ENCODE data around the gene SEMA4C. TPM values are rescaled to one million over a fixed set of nuclear protein-coding genes. Genes with fewer than 3 reads are reported as not detected.

Gene SEMA4C
- polyA plus RNA-seq, 1 donor (not counting 4 experiments of a cell fraction or from before 2014, with no cell fraction given), result 7.5 TPM

DNA sequence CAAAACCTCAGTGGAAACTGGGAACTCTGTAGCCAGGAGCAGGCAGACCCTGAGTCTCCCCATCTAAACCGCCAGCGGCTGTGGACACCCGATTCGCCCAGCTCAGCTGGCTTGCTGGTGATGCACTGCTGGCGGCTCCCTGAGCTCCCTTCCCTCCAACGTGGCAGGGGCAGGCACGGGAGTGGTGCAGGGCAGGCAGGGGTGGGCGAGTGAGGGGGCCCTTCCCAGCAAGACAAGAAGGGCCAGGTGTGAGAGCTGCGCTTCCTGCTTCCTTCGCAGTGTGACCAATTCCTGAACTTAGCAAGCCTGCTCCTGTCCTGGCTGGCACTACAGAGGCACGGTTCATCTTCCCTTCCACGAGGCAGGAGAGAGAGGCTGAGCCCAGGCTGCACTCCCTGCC is 12.3 kb upstream of the SEMA4C start:
- no peak overlapping the region for H3K27ac ChIP-seq (ENCODE audit: control insufficient read depth, insufficient read depth, low read length)
- DNase-seq (ENCODE audit: low read depth, low spot score) (no peak), FAIRE-seq (peak; percentile 97)
- no peaks in the 10 kb centered on the region for H3K79me2 ChIP-seq (ENCODE audit: control insufficient read depth, insufficient read depth, low read length)
- H3K27me3 ChIP-seq (ENCODE audit: control insufficient read depth, extremely low read depth, insufficient read depth, low read length), result peaks cover 3% of the 10 kb centered on the region
- H4K20me1 ChIP-seq (ENCODE audit: control insufficient read depth, extremely low read depth, insufficient read depth, low read length), result no peaks in the 10 kb centered on the region
- H3K36me3 ChIP-seq (ENCODE audit: control insufficient read depth in 2 of 2, extremely low read depth in 1 of 2, insufficient read depth in 2 of 2, low read length in 2 of 2), result no peaks in the 10 kb centered on the region
- peak overlapping the region in 1 of 3 experiments; percentile 46 for H3K4me3 ChIP-seq (ENCODE audit: control insufficient read depth in 2 of 3, extremely low read depth in 1 of 3, insufficient read depth in 2 of 3, low read depth in 1 of 3, low read length in 3 of 3)
- TF ChIP-seq, protein P1, sequence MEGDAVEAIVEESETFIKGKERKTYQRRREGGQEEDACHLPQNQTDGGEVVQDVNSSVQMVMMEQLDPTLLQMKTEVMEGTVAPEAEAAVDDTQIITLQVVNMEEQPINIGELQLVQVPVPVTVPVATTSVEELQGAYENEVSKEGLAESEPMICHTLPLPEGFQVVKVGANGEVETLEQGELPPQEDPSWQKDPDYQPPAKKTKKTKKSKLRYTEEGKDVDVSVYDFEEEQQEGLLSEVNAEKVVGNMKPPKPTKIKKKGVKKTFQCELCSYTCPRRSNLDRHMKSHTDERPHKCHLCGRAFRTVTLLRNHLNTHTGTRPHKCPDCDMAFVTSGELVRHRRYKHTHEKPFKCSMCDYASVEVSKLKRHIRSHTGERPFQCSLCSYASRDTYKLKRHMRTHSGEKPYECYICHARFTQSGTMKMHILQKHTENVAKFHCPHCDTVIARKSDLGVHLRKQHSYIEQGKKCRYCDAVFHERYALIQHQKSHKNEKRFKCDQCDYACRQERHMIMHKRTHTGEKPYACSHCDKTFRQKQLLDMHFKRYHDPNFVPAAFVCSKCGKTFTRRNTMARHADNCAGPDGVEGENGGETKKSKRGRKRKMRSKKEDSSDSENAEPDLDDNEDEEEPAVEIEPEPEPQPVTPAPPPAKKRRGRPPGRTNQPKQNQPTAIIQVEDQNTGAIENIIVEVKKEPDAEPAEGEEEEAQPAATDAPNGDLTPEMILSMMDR (optimal IDR thresholded peaks at IDR 0.05 in 1 of 3, IDR thresholded peaks at IDR 0.05 in 1 of 3, conservative IDR thresholded peaks at IDR 0.05 in 1 of 3; ENCODE audit: extremely low read depth in 1 of 3, insufficient read depth in 2 of 3, low read length in 3 of 3), result no peak
- TF ChIP-seq EZH2 (IDR thresholded peaks at IDR 0.05; ENCODE audit: low read length), result no peak
- peaks cover 44% of the 10 kb centered on the region for H3K4me1 ChIP-seq (ENCODE audit: control insufficient read depth, extremely low read depth, insufficient read depth, low read length)
- H3K9ac ChIP-seq (ENCODE audit: control insufficient read depth, extremely low read depth, insufficient read depth, low read length), result peak overlapping the region; percentile 30
- dilution Hi-C loops (cut with MboI; ENCODE audit: extremely low pct_ligation_motif_present, low sequenced_read_pairs), result no loop called here
- H3K4me2 ChIP-seq (ENCODE audit: control insufficient read depth, extremely low read depth, insufficient read depth, low read depth, low read length), result peak overlapping the region; percentile 46
- peak overlapping the region; percentile 87 for H2AFZ ChIP-seq (ENCODE audit: control insufficient read depth, low read length)
- H3K9me1 ChIP-seq (ENCODE audit: control insufficient read depth, extremely low read depth, insufficient read depth, low read length), result no peaks in the 10 kb centered on the region
- H3K9me3 ChIP-seq (ENCODE audit: control insufficient read depth, low read depth, low read length), result no peaks in the 10 kb centered on the region

DNA sequence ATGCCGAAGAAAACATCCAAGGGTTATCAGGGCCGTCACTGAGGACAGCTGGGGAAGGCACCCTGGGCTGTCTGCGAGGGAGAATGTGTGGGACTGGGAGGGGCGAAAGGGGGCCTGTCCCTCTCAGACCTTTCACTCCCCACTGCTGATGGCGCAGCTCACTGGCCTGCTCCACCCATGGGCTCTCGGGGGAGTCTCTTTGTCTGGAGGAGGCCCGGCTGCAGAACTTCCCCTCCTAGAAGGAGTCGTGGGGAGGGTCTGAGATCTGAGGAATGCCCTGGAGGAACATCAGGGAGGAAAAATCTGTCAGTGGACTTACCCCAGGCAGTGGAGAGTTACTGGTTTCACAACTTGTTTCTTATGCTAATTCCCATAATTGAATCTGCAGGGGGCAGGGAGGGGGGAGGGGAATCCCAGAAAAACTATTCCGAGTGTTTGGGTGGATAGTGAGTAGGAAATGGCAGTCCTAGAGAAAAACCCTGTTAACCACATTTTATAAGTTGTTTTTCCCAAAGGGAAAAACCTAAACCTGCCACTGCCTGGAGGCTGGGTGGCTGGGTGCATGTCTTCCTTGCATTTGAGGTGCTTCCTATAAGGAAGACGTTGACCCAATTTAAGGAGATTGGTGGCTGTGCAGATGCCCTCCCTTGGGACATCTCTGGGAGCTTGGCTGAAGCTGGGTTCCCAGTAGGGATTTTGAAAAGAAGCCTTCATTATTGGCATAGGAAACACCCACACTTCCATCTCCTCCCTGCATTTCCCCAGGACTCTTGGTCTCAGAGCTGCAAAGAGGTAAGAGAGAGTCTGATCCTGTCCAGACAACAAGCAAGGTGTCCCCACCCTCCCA is 11.7 kb upstream of the SEMA4C start:
- FAIRE-seq (no peak), DNase-seq (ENCODE audit: low read depth, low spot score) (no peak)
- H3K4me3 ChIP-seq (ENCODE audit: control insufficient read depth in 2 of 3, extremely low read depth in 1 of 3, insufficient read depth in 2 of 3, low read depth in 1 of 3, low read length in 3 of 3), result no peak overlapping the region
- H3K4me2 ChIP-seq (ENCODE audit: control insufficient read depth, extremely low read depth, insufficient read depth, low read depth, low read length), result no peak overlapping the region
- TF ChIP-seq, protein P1 (optimal IDR thresholded peaks at IDR 0.05 in 1 of 3, IDR thresholded peaks at IDR 0.05 in 1 of 3, conservative IDR thresholded peaks at IDR 0.05 in 1 of 3; ENCODE audit: extremely low read depth in 1 of 3, insufficient read depth in 2 of 3, low read length in 3 of 3), result no peak
- no peak for TF ChIP-seq EZH2 (IDR thresholded peaks at IDR 0.05; ENCODE audit: low read length)
- H3K27ac ChIP-seq (ENCODE audit: control insufficient read depth, insufficient read depth, low read length), result no peak overlapping the region
- no peaks in the 10 kb centered on the region for H3K79me2 ChIP-seq (ENCODE audit: control insufficient read depth, insufficient read depth, low read length)
- no peaks in the 10 kb centered on the region for H3K9me3 ChIP-seq (ENCODE audit: control insufficient read depth, low read depth, low read length)
- H3K4me1 ChIP-seq (ENCODE audit: control insufficient read depth, extremely low read depth, insufficient read depth, low read length), result peaks cover 42% of the 10 kb centered on the region
- H2AFZ ChIP-seq (ENCODE audit: control insufficient read depth, low read length), result peak overlapping the region; percentile 87
- no peaks in the 10 kb centered on the region for H3K36me3 ChIP-seq (ENCODE audit: control insufficient read depth in 2 of 2, extremely low read depth in 1 of 2, insufficient read depth in 2 of 2, low read length in 2 of 2)
- no peak overlapping the region for H3K9ac ChIP-seq (ENCODE audit: control insufficient read depth, extremely low read depth, insufficient read depth, low read length)
- dilution Hi-C loops (cut with MboI; ENCODE audit: extremely low pct_ligation_motif_present, low sequenced_read_pairs), result no loop called here
- H3K9me1 ChIP-seq (ENCODE audit: control insufficient read depth, extremely low read depth, insufficient read depth, low read length), result no peaks in the 10 kb centered on the region
- no peaks in the 10 kb centered on the region for H4K20me1 ChIP-seq (ENCODE audit: control insufficient read depth, extremely low read depth, insufficient read depth, low read length)
- H3K27me3 ChIP-seq (ENCODE audit: control insufficient read depth, extremely low read depth, insufficient read depth, low read length), result peaks cover 3% of the 10 kb centered on the region
